ENCODE results near the gene TBXA2R.

The TBXA2R gene

DNA sequence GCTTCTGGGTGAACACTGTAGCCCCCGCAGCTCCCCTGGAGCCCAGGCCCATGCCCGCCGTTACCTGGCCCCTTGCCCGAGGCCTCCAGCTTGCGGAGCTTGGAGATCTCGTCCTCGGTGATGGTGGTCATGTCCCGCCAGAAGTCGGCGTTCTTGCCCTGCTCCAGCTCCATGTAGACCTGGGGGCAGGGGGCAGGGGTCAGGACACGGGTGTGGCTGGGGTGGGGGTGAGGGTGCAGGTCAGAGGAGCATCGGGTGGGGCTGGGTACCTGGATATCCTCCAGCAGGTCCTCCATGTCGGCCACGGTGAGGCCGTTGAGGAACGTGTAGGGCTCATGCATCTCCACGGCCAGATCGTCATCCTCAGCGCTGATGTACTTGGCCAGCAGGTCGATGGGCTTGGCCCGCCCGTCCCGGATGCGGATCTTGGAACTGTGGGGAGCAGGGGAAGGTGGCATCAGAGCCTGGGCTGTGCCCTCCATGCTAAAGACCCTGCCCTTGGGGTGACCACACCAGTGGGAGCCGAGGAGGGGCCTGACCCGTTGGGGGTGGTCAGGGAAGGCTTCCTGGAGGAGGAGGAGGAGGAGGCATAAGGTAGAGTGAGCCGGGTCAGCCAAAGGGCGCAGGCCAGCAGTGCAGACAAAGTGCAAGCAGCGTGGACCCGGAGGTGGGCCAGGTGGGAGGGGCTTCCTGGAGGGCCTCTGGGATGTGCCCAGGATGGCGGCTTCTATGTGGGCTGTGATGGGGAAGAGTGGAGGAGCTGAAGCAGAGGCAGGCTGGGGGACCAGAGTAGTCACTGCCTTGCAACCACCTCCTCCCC, 12.3 kb upstream of the TBXA2R start:
- DNase-seq (ENCODE audit: low read depth) = no peak
- H3K4me3 ChIP-seq (ENCODE audit: low read depth, low read length) = no peak overlapping the region
- TF ChIP-seq, protein P1, sequence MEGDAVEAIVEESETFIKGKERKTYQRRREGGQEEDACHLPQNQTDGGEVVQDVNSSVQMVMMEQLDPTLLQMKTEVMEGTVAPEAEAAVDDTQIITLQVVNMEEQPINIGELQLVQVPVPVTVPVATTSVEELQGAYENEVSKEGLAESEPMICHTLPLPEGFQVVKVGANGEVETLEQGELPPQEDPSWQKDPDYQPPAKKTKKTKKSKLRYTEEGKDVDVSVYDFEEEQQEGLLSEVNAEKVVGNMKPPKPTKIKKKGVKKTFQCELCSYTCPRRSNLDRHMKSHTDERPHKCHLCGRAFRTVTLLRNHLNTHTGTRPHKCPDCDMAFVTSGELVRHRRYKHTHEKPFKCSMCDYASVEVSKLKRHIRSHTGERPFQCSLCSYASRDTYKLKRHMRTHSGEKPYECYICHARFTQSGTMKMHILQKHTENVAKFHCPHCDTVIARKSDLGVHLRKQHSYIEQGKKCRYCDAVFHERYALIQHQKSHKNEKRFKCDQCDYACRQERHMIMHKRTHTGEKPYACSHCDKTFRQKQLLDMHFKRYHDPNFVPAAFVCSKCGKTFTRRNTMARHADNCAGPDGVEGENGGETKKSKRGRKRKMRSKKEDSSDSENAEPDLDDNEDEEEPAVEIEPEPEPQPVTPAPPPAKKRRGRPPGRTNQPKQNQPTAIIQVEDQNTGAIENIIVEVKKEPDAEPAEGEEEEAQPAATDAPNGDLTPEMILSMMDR (IDR thresholded peaks at IDR 0.05; ENCODE audit: low read depth, low read length) = no peak
- TF ChIP-seq MYC (IDR thresholded peaks at IDR 0.05; ENCODE audit: low read depth, low read length) (no peak), POLR2A (IDR thresholded peaks at IDR 0.05; ENCODE audit: extremely low read depth, insufficient read length) (no peak)
- TF ChIP-seq, protein P2, sequence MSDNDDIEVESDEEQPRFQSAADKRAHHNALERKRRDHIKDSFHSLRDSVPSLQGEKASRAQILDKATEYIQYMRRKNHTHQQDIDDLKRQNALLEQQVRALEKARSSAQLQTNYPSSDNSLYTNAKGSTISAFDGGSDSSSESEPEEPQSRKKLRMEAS (IDR thresholded peaks at IDR 0.05; ENCODE audit: low read depth, low read length) = no peak

DNA sequence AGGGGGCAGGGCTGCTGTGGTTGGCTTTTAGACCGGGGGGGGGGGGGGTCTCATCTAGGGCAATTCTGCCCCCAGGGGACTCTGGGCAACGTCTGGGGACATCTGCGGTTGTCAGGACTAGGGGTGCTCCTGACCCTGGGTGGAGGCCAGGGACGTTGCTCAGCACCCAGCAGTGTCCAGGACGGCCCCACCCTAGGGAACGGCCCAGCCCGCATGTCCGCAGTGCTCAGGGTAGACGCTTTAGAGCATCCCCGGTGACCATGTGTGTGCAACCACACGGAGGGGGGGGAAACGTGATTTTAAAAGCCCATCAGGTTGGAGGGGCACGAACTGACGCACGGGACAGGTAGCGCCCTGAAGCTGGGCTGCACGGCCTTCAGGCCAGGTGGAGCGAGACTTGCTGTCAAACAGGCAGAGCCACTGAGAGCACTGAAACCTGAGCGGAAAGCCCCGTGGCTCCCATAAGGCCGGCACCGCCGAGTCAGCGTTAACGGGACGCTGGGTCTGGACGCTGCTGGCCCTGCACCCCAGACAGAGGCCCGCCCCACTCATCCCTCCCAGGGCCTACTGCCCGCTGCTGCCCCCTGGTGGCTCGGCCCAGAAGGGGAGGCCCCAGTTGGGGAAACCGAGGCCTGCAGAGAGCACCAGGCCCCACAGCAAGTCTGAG, 11.6 kb upstream of the TBXA2R start:
- TF ChIP-seq, protein P1 (IDR thresholded peaks at IDR 0.05; ENCODE audit: low read depth, low read length) = peak; percentile 67
- TF ChIP-seq POLR2A (IDR thresholded peaks at IDR 0.05; ENCODE audit: extremely low read depth, insufficient read length) (no peak), MYC (IDR thresholded peaks at IDR 0.05; ENCODE audit: low read depth, low read length) (no peak)
- H3K4me3 ChIP-seq (ENCODE audit: low read depth, low read length) = no peak overlapping the region
- DNase-seq (ENCODE audit: low read depth) = peak; percentile 57

DNA sequence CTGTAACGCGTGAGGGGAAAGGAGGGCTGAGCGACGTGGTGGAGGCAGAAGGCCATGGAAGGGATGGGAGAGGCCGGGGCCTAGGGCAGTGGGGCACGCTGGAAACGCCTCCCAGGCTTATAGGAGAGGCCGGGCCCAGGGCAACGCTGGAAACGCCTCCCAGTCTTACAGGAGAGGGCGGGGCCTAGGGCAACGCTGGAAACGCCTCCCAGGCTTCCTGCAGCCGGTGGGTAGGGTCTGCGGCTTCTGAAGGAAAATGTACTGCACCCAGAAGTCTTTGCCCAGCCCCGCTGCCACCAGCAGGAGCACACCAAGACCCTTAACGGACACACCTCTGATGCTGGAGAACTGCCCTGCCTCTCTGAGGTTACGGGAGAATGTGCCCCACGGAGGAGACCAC, 10.8 kb upstream of the TBXA2R start:
- peak; percentile 64 for DNase-seq (ENCODE audit: low read depth)
- H3K4me3 ChIP-seq (ENCODE audit: low read depth, low read length) = no peak overlapping the region
- TF ChIP-seq, protein P2 (IDR thresholded peaks at IDR 0.05; ENCODE audit: low read depth, low read length) = no peak
- TF ChIP-seq, protein P1 (IDR thresholded peaks at IDR 0.05; ENCODE audit: low read depth, low read length) = no peak
- TF ChIP-seq MYC (IDR thresholded peaks at IDR 0.05; ENCODE audit: low read depth, low read length) (no peak), POLR2A (IDR thresholded peaks at IDR 0.05; ENCODE audit: extremely low read depth, insufficient read length) (no peak)

DNA sequence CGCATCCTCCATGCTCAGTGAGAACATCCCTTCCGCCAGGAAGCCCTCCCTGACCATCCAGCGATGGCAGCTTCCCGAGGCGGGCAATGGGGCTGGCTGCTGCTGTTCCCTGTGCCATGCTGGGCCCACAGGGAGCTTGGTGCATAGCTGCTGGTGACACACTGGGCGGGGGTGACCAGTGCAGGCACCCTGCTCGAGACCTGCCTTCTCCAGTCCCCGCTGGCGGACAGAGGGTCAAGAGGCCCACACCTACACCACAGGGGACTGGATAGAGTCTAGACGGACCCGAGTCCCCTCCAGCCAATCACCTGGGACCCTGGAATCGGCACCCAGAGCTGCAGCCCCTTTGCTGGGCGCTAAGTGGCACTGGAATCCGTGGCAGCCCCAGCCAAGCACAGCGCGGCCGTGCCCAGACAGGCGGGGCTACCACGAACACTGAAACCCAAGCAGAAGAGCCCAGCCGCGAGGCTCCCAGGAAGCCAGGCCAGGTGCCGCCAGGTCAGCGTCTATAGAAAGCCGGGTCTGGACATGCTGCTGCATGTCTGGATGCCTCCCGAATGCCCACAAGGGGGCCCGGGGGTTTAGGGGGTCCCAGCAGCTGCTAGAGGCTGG, 9.0 kb upstream of the TBXA2R start:
- no peak overlapping the region for H3K4me3 ChIP-seq (ENCODE audit: low read depth, low read length)
- DNase-seq (ENCODE audit: low read depth) = no peak
- TF ChIP-seq, protein P2 (IDR thresholded peaks at IDR 0.05; ENCODE audit: low read depth, low read length) = no peak
- no peak for TF ChIP-seq POLR2A (IDR thresholded peaks at IDR 0.05; ENCODE audit: extremely low read depth, insufficient read length)
- TF ChIP-seq, protein P1 (IDR thresholded peaks at IDR 0.05; ENCODE audit: low read depth, low read length) = no peak
- no peak for TF ChIP-seq MYC (IDR thresholded peaks at IDR 0.05; ENCODE audit: low read depth, low read length)

DNA sequence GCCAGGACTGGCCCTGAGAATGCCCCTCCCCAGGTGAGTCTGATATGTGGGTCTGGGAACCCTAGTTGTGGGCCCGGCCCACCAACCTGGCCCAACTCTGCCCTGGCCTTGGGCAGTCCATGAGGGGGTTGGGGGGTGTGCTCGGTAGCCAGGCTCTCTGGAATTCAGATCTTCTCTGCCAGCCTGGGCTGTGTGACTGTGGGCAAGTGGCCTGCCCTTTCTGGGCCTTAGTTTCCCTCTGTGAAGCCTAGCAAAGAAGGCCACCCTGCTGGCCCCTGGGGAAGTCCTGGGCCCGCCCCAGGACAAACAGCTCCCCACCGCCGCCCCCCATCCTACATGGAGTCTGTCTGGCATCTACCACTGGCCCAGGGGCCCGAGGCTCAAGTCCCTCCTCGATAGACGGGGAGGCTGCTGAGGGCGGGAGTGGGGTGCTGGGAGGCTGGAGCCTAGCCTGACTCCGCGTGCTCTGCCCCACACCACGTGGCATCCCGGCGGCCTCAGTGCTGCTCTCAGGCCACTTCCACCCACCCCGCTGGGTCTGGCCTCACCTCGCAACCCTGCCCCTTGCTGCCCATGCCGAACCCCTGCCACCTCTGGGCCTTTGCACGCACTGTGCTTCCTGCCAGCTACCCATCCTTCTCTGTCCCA, 8.3 kb upstream of the TBXA2R start:
- no peak for DNase-seq (ENCODE audit: low read depth)
- no peak for TF ChIP-seq MYC (IDR thresholded peaks at IDR 0.05; ENCODE audit: low read depth, low read length)
- TF ChIP-seq, protein P2 (IDR thresholded peaks at IDR 0.05; ENCODE audit: low read depth, low read length) = no peak
- TF ChIP-seq, protein P1 (IDR thresholded peaks at IDR 0.05; ENCODE audit: low read depth, low read length) = no peak
- no peak for TF ChIP-seq POLR2A (IDR thresholded peaks at IDR 0.05; ENCODE audit: extremely low read depth, insufficient read length)
- no peak overlapping the region for H3K4me3 ChIP-seq (ENCODE audit: low read depth, low read length)

Measured in NB4 (cell line).